Embryonic facial prominence (tissue), 1 donor: ENCODE measurements around the gene ZNF543.
"Not testable (repeated sequence)": the region's sequence is repeated elsewhere in the genome, so short reads cannot be mapped to it uniquely, and the experiment has no call there.

ENCODE experiments used
- DNase-seq: peaks from one replicate; pipeline ENCODE4 v3.0.0-alpha.2; 2016; ENCODE audit errors: extremely low spot score

ZNF543 gene

DNA sequence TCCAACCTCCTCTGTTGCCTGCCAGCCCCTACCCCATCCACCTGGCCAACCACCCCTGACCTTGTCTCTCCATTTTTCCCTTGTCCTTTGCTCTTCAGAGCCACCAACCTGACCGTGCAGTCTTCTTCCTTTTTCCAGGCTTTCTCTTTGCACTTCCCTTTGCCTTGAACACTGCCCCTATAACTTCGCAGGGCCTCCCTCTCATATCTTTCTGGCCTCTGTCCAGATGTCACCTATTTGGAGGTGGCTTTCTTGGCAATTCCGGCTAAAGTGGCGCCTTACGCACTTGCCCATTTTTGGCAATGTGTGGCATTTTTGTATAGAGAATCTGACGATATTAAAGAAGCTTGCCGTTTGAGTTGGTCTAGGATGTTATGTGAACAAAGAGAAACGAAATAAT lies 844 bp downstream of the ZNF543 start:
- DNase-seq = no peak

- DNase-seq = no peak
Measured at GRCh38 chr19:57321751-57322150, 1.5 kb downstream of the ZNF543 start.

DNA sequence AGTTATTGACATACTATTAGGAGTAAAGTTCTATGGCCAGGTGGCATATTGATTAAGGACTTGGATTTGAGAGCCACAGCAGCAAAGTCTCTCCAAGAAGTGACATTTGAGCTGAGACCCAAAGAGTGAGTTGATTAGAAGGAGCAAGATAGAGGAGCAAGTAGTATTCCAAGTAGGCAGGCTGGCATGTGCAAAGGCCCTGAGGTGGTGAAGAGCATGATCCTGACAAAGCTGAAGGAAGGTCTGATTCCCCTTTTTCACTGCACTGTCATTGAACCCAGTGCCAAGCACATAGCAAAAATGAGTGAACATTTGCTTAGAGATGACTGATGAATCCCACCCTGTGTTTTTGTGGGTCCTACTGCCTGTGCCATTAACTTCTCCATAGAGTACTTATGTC lies 4.7 kb downstream of the ZNF543 start:
- no peak for DNase-seq

- DNase-seq = no peak
Measured at GRCh38 chr19:57327993-57328392, 7.7 kb downstream of the ZNF543 start.

- DNase-seq = no peak
Measured at GRCh38 chr19:57334191-57334590, 13.9 kb downstream of the ZNF543 start.

DNA sequence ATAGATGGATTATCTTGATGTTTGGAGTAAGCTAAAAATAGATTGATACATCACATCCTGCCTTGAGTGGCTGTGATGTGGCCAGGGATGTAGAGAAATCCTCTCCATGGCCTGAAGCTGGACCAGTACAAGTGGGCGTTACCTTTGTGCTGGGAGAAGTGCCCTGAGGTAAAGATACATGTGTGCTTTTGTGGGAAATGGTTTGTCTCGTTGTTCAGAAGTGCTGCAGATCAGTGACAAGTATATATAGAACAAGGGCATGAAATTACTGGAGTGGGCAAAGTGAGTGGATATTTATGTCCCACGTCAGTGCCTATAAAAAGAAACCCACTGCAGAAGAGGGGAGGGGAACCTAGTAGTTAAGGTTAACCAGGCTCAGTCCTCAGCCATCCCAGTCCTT lies 18.6 kb downstream of the ZNF543 start:
- DNase-seq = no peak

GRCh38 chr19:57342582-57342981 lies 22.3 kb downstream of the ZNF543 start:
- no peak for DNase-seq

DNA sequence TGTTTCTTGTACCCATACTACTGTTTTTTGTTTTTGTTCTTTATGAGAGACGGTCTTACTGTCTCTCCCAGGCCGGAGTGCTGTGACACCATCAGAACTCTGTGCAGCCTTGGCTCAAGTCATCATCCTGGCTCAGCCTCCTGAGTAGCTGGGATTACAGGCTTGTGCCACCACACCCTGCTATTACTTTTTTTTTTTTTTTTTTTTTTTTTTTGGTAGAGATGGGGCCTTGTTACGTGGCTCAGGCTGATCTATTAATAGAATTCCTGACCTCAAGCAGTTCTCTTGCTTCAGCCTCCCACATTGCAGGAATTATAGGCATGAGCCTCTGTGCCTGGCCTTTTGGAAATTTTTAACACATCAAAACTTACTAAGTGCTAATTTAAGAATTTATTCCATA lies 27.9 kb downstream of the ZNF543 start:
- DNase-seq = no peak

DNA sequence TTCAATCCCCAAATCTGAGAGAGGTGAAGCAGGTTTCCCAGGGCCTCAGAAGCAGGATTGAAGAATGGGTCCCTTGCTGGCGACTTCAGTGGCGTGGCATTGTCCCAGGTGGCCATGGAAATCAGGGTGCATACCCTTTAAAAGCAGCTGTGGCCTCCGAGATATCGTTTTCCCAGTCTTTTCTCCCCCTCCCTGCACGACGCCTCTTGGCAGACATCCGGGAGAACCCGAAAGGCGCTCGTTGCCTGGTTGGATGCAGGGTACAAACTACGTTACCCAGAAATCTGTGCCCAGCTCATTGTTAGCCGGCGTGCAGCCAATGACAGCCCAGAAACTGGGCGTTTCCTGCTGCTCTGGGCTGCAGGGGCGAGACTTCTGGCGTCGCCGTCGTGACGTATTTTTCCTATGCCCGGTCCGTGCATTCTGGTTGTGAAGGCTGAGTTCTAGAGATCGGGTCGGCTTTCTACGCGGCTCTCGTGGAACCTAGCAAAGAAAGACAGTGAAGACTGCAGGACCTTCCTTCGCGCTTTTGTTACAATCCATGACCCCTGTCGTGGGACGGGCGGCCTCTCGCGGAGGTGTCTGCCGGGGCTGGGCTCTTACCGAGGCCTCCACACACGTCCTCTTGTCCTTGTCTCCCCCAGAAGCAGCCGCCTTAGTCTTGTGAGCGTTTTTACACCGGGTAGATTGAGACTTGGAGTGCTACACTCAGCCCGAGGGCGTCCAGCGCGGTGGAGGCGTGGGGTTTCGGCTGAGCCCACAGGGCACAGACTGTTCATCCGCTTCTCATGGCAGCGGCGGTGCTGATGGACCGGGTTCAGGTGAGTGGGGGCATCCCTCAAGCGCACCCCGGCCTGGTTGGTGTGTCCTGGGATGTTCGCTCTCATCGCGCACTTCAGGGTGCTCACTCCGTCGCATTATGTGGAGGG lies 30.9 kb downstream of the ZNF543 start, which contains the start of gene ZNF304:
ZNF304 (plus strand) TSS at position 395 of the 929 bp plus-strand sequence; CDS start at position 789, 394 bp downstream.
- peak; percentile 92 for DNase-seq

GRCh38 chr19:57351867-57352266 lies 31.6 kb downstream of the ZNF543 start:
- DNase-seq = no peak

DNA sequence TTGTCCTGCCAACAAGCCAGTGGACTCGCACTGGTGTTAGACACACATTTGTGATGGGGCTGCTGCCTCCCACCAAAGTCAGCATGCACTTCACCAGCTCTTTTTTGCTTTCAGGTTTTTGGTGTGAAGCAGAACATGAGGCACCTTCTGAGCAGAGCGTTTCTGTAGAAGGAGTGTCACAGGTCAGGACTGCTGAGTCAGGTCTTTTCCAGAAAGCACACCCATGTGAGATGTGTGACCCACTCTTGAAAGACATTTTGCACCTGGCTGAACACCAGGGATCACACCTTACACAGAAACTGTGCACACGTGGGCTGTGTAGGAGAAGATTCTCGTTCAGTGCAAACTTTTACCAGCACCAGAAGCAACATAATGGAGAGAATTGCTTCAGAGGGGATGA lies 35.6 kb downstream of the ZNF543 start:
- DNase-seq = no peak

DNA sequence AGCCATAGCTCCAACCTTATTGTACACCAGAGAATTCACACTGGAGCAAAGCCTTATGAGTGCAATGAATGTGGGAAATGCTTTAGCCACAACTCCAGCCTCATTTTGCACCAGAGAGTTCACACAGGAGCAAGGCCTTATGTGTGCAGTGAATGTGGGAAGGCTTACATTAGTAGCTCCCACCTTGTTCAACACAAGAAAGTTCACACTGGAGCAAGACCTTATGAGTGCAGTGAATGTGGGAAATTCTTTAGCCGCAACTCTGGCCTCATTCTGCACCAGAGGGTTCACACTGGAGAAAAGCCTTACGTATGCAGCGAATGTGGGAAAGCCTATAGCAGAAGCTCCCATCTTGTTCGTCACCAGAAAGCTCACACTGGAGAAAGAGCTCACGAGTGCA lies 37.1 kb downstream of the ZNF543 start:
- no peak for DNase-seq

DNA sequence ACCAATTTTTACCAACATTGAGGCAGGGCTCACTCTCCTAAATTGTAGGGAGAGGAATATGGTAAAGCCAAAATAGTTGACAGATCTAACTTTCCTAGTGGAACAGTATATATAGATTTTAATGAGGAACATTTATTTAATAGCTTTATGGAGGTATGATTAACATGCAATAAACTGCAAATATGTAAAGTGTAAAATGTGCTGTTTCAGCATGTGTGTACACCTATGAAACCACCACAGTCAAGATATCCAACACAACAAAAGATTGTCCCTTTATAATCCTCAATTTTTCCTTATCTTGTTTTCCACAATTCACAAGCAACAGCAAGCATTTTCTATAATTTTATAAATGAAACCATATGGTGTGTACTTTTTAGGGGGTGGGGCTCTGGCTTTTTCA lies 39.0 kb downstream of the ZNF543 start:
- DNase-seq = no peak

DNA sequence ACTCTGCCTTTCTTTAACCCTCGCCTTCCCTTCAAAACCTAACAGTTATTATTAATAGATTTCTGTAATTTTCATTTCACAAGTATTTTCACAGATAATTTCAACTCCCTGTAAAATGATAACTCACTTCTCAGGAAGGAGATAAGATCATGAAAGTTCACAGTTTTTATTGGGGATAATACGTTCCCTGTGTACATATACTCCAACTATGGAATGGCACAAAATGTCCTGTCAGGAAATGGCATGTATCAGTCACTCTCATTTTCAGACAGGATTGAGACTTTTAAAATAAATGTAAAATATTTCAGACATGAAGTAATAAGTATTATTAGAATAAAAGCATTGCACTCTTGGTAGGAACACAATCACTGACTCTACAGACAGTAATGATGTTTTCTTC lies 42.1 kb downstream of the ZNF543 start:
- DNase-seq = no peak

DNA sequence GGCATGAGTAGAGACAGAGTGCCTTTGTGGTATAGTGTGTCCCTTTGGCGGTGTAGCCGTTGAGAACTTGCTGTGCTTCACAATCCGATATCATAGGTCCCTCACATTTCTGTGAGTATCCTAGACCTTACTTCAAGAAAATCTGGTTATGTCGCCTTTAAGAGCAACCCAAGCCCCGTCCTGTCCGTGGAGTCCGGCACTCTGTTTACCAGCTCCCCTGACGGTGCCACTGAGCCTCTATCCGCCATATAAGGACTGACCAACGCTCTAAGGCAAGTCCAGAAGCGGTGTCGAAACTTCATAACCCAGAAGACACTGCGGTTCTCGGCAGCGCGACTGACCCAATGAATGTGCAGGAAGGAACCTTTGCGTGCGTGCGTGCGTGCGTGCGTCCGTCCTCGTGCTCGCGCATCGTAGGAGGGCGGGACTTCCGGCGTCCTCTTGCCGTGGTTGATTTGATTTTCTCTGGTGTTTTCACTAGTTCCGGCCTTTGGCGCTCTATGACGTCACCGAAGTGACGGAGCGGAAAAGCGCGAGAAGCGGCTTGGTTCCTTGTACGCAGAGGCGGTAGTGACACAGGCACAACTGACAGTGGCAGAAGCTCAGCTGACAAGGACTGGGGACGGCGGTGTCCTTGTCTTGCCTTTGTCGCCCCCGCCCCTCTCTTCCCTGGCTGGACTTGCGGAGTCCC lies 42.9 kb downstream of the ZNF543 start, which contains the start of the genes TRAPPC2B and ZNF547:
TRAPPC2B (plus strand) TSS at position 555 of the 691 bp plus-strand sequence. CDS start 1,283 bp downstream, outside the sequence.
ZNF547 (plus strand) TSS at position 555 of the 691 bp plus-strand sequence. CDS start 5,005 bp downstream, outside the sequence.
- DNase-seq = peak; percentile 95

DNA sequence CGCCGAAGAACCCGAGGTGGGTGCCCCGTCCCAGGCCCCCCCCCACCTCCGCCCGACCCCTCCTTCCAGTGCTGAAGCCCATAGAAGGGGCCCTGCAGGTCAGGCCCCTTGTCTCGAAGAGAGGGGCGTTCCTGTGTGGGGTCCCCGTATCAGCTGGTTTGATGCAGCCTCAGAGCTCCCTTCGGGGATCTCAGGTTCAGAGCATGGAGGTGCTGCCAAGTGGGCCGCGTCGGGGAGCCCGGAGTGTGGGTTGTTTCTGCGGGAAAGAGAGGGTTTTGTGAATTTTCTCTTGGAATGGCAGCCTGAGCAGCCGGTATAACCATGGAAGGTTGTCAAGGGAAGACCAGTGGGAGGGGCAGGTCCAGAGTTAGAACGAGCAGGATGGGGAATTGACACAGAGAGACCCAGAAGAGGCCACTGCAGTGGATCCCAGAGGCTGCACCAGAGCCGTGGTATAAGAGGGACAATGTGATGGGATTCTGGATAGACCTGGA lies 43.5 kb downstream of the ZNF543 start:
- peak; percentile 9 for DNase-seq

DNA sequence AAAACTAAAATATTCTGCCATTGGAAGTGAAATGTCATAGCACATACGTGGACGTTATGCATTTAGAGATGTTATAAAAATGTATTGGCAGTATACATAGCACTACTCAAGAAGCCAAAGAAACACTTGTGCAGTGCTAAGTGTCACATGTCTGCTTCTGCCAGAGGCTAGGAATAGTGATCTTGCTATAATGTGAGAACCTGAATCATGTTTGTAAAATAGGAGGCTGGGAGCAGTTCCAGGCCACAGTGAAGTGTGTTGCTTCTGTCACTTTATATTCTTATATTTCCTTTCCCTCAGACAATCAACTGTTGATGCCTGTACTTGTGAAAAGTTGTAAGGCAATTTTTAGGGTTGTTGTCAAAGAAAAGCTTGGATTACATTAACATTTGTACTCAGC lies 46.5 kb downstream of the ZNF543 start:
- no peak for DNase-seq

- no peak for DNase-seq
Measured at GRCh38 chr19:57374179-57374578, 53.9 kb downstream of the ZNF543 start.

DNA sequence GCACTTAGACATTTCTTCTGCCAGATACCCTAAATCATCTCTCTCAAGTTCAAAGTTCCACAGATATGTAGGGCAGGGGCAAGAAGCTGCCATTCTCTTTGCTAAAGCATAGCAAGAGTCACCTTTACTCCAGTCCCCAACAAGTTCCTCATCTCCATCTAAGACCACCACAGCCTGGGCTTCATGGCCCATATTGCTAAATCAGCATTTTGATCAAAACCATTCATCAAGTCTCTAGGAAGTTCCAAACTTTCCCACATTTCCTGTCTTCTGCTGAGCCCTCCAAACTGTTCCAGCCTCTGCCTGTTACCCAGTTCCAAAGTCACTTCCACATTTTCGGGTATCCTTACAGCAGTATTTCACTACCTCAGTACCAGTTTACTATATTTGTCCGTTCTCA lies 54.4 kb downstream of the ZNF543 start:
- DNase-seq = not testable (repeated sequence)

DNA sequence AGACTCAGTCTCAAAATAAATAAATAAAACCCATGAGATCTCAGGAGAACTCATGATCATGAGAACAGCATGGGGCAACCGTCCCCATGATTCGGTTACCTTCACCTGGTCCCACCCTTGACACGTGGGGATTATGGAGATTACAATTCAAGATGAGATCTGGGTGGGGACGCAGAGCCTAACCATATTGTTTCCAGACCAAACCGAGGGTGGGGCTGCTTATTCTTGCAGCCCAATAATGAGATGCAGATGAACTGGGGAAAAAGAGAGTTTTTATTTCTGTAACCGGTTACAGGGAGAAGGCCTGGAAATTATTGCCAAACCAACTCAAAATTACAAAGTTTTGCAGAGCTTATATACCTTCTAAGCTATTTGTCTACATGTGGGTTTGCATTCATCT lies 55.9 kb downstream of the ZNF543 start:
- no peak for DNase-seq

- no peak for DNase-seq
Measured at GRCh38 chr19:57377498-57378146, 57.4 kb downstream of the ZNF543 start.
